Stimulated activated CD4-positive, alpha-beta T cell treated with anti-CD3 and anti-CD28 coated beads, Interleukin-2, amount 100 ng/mL, for 4 hours (primary cell): ENCODE results near the gene EXOC6B.

Experiments
- DNase-seq: peaks from one replicate; pipeline ENCODE4 v3.0.0-alpha.2; 2020; ENCODE audit warnings: low read depth

The EXOC6B gene

GRCh38 chr2:72828840-72829507 is 3.1 kb upstream of the EXOC6B start:
- no peak for DNase-seq

GRCh38 chr2:72827966-72828646 is 2.3 kb upstream of the EXOC6B start:
- no peak for DNase-seq

GRCh38 chr2:72827487-72827886 is 1.7 kb upstream of the EXOC6B start:
- DNase-seq: no peak

GRCh38 chr2:72826156-72826477 is 284 bp upstream of the EXOC6B start:
- no peak for DNase-seq

GRCh38 chr2:72824224-72824842 is 1.5 kb downstream of the EXOC6B start:
- no peak for DNase-seq

- DNase-seq: no peak
Observed at GRCh38 chr2:72822794-72823193, 3.0 kb downstream of the EXOC6B start.

- DNase-seq: no peak
Observed at GRCh38 chr2:72821983-72822382, 3.9 kb downstream of the EXOC6B start.

GRCh38 chr2:72821118-72821517 is 4.7 kb downstream of the EXOC6B start:
- no peak for DNase-seq

- DNase-seq: no peak
Observed at GRCh38 chr2:72819501-72819900, 6.3 kb downstream of the EXOC6B start.

GRCh38 chr2:72815655-72816278 is 10.1 kb downstream of the EXOC6B start:
- no peak for DNase-seq

GRCh38 chr2:72813841-72814240 is 12.0 kb downstream of the EXOC6B start:
- DNase-seq: no peak

GRCh38 chr2:72810165-72810564 is 15.7 kb downstream of the EXOC6B start:
- no peak for DNase-seq

- DNase-seq: no peak
Observed at GRCh38 chr2:72809095-72809494, 16.7 kb downstream of the EXOC6B start.

- no peak for DNase-seq
Observed at GRCh38 chr2:72806280-72806945, 19.4 kb downstream of the EXOC6B start.

GRCh38 chr2:72803626-72804320 is 22.1 kb downstream of the EXOC6B start:
- no peak for DNase-seq

GRCh38 chr2:72803151-72803550 is 22.7 kb downstream of the EXOC6B start:
- no peak for DNase-seq

GRCh38 chr2:72800492-72800891 is 25.3 kb downstream of the EXOC6B start:
- DNase-seq: no peak

- no peak for DNase-seq
Observed at GRCh38 chr2:72797740-72798139, 28.1 kb downstream of the EXOC6B start.

- no peak for DNase-seq
Observed at GRCh38 chr2:72796766-72797165, 29.1 kb downstream of the EXOC6B start.

GRCh38 chr2:72794572-72794971 is 31.3 kb downstream of the EXOC6B start:
- DNase-seq: no peak

GRCh38 chr2:72793798-72794440 is 31.9 kb downstream of the EXOC6B start:
- DNase-seq: no peak
